B cell (primary cell): ENCODE measurements around the gene TBXT. TPM values are rescaled to one million over a fixed set of nuclear protein-coding genes. Genes with fewer than 3 reads are reported as not detected.

Experiments used
- ATAC-seq: fragments of 200-7000 bp; cut with Tn5 transposase; one replicate; pipeline ENCODE4 v1.10.0; 2021; ENCODE audit warnings: low read depth, mild to moderate bottlenecking, moderate number of reproducible peaks, moderate library complexity
- CTCF ChIA-PET: fragments of 350-600 bp; sonication (Branson Sonifier 250); formaldehyde crosslinking; loops from one replicate; lab custom pipeline; 2021; ENCODE audit warnings: antibody characterized with exemption, inconsistent platforms; lab: Charles Lee
- POLR2A ChIA-PET: fragments of 350-600 bp; sonication (Branson Sonifier 250); formaldehyde crosslinking; loops from one replicate; lab custom pipeline; 2021; ENCODE audit warnings: antibody characterized with exemption; lab: Charles Lee
- DNase-seq: peaks from one replicate; pipeline ENCODE4 v3.0.0; 2013
- H2AFZ ChIP-seq: 2 replicates; pipeline ENCODE4 v1.6.1; 2012; ENCODE audit warnings: mild to moderate bottlenecking, low read depth, low read length; ENCODE audit not compliant: insufficient read depth, poor library complexity, severe bottlenecking
- H3K27ac ChIP-seq, 2 donors: 1 replicate in 1 of 2; 2 replicates in 1 of 2; pipeline ENCODE4 v1.5.1; 2012 to 2013; ENCODE audit warnings: low read length in 2 of 2, mild to moderate bottlenecking in 2 of 2, moderate library complexity in 1 of 2
- H3K27me3 ChIP-seq, 4 experiments: fragments of 200-600 bp in 1 of 4; sonication (generic) in 1 of 4; replicated peaks in 1 of 4; 1 replicate in 2 of 4; 2 replicates in 2 of 4; pipeline versions ENCODE4 v1.6.1 to v1.7.0; 2013 to 2016; ENCODE audit warnings: low read length in 3 of 4, mild to moderate bottlenecking in 2 of 4, mixed read lengths in 1 of 4, moderate library complexity in 1 of 4; ENCODE audit not compliant: insufficient read depth in 4 of 4, control insufficient read depth in 3 of 4; ENCODE audit errors: control extremely low read depth in 1 of 4
- H3K36me3 ChIP-seq, 2 experiments: replicated peaks in 1 of 2; 1 replicate in 1 of 2; 2 replicates in 1 of 2; pipeline versions ENCODE4 v1.6.1 to v1.7.1; 2013; ENCODE audit warnings: low read length in 1 of 2; ENCODE audit not compliant: insufficient read depth in 2 of 2, control insufficient read depth in 1 of 2; ENCODE audit errors: control extremely low read depth in 1 of 2, extremely low read depth in 1 of 2
- H3K4me1 ChIP-seq, 2 donors: fragments of 200-600 bp in 1 of 2; sonication (generic) in 1 of 2; 1 replicate in 1 of 2; 2 replicates in 1 of 2; pipeline versions ENCODE4 v1.5.1 to v1.6.1; 2013 to 2017; ENCODE audit warnings: low read length in 2 of 2; ENCODE audit not compliant: control insufficient read depth in 2 of 2, insufficient read depth in 2 of 2
- H3K4me2 ChIP-seq: replicated peaks from 2 replicates; pipeline ENCODE3; 2012; ENCODE audit warnings: mild to moderate bottlenecking, low read depth, low read length; ENCODE audit not compliant: poor library complexity, severe bottlenecking
- H3K4me3 ChIP-seq, 5 experiments: fragments of 200-600 bp in 1 of 5; sonication (generic) in 1 of 5; 1 replicate in 3 of 5; 2 replicates in 2 of 5; pipeline versions ENCODE4 v1.5.1 to v1.7.0; 2011 to 2016; ENCODE audit warnings: low read length in 4 of 5, mild to moderate bottlenecking in 4 of 5, low read depth in 2 of 5, control low read depth in 1 of 5, moderate library complexity in 1 of 5; ENCODE audit not compliant: insufficient read depth in 1 of 5; ENCODE audit errors: control extremely low read depth in 1 of 5, extremely low read depth in 1 of 5
- H3K79me2 ChIP-seq: fragments of 200-600 bp; sonication (generic); one replicate; pipeline ENCODE4 v1.6.0; 2016; ENCODE audit warnings: low read length; ENCODE audit not compliant: control insufficient read depth, insufficient read depth
- H3K9ac ChIP-seq: fragments of 200-600 bp; sonication (generic); 2 replicates; pipeline ENCODE4 v1.6.1; 2017; ENCODE audit warnings: mild to moderate bottlenecking, low read length, moderate library complexity
- H3K9me3 ChIP-seq, 3 donors: one replicate each; pipeline versions ENCODE4 v1.6.1 to v1.7.1; 2013; ENCODE audit warnings: low read length in 2 of 3; ENCODE audit not compliant: control insufficient read depth in 2 of 3, insufficient read depth in 1 of 3; ENCODE audit errors: control extremely low read depth in 1 of 3
- H4K20me1 ChIP-seq: 2 replicates; pipeline ENCODE4 v1.6.0; 2012; ENCODE audit warnings: mild to moderate bottlenecking, low read length; ENCODE audit not compliant: insufficient read depth, control insufficient read depth, poor library complexity, severe bottlenecking
- H3K27ac Mint-ChIP-seq: one replicate; pipeline ENCODE4 v1.8.0; 2021; ENCODE audit warnings: mixed read lengths
- H3K27me3 Mint-ChIP-seq: one replicate; pipeline ENCODE4 v1.8.0; 2021; ENCODE audit warnings: mixed read lengths
- H3K4me1 Mint-ChIP-seq: one replicate; pipeline ENCODE4 v1.8.0; 2021; ENCODE audit warnings: mixed read lengths
- H3K4me3 Mint-ChIP-seq: one replicate; pipeline ENCODE4 v1.8.0; 2021; ENCODE audit warnings: mixed read lengths
- H3K9me3 Mint-ChIP-seq: one replicate; pipeline ENCODE4 v1.8.0; 2022; ENCODE audit warnings: mixed read lengths; ENCODE audit not compliant: insufficient read depth
- CTCF ChIP-seq: fragments of 200-600 bp; IDR thresholded peaks from one replicate; pipeline ENCODE4 v1.8.0; 2022; ENCODE audit warnings: antibody characterized with exemption, mild to moderate bottlenecking
- EZH2 ChIP-seq: IDR thresholded peaks from 2 replicates; pipeline ENCODE4 v1.6.1; 2012; ENCODE audit warnings: borderline replicate concordance, low read depth, mild to moderate bottlenecking, moderate library complexity, low read length; ENCODE audit not compliant: insufficient read depth, poor library complexity, severe bottlenecking
- WGBS: methylation state at CpG from one replicate; pipeline ENCODE4 v1.1.5; 2013; ENCODE audit warnings: missing lambda C conversion rate; ENCODE audit not compliant: insufficient coverage; 5-methylcytosine and 5-hydroxymethylcytosine counted together
- intact Hi-C: fragments of 100-400 bp; cut with micrococcal nuclease; formaldehyde crosslinking; loops from one replicate; pipeline ENCODE4 v1.10.0; 2022
- polyA plus RNA-seq: library from polyadenylated mRNA; depleted of rRNA; stranded (reverse); fragments of >200 nt; gene quantifications from 2 replicates; pipeline ENCODE4 v1.2.3, GENCODE V29; 2012
- total RNA-seq, 2 donors: library from RNA; stranded (reverse); fragments of 120-200 nt in 1 of 2; gene quantifications; 1 replicate in 1 of 2; 2 replicates in 1 of 2; pipeline versions ENCODE4 v1.2.3 to v1.2.4, GENCODE V29; 2013 to 2022

TBXT gene
- total and polyA plus RNA-seq, 2 donors (not counting 1 experiment from before 2014, with no cell fraction given) = 0.63 TPM; not detected in 1

GRCh38 chr6:166165558-166166313 lies 1.9 kb downstream of the TBXT start:
- Histone ChIP-seq H3K4me3 (peak overlapping the region in 1 of 5 experiments; percentile 19), H3K79me2 (no peaks in the 10 kb centered on the region), H3K9me3 (peaks cover 0 to 31% (median 0%) of the 10 kb centered on the region in 3 donors), H3K4me1 (peaks cover 36 to 54% of the 10 kb centered on the region in 2 donors), H3K27me3 (peaks cover 0 to 74% (median 59%) of the 10 kb centered on the region in 4 experiments), H3K36me3 (no peaks in the 10 kb centered on the region), H4K20me1 (no peaks in the 10 kb centered on the region), H3K9ac (no peak overlapping the region), H3K27ac (no peak overlapping the region), H2AFZ (no peak overlapping the region), H3K4me2 (peak overlapping the region; percentile 84)
- WGBS = 19% methylated on average over 14 of the region's 23 CpGs
- peaks cover 16% of the 10 kb centered on the region for H3K4me1 Mint-ChIP-seq
- TF ChIP-seq CTCF = no peak
- CTCF ChIA-PET = no interaction called here
- H3K27me3 Mint-ChIP-seq = peaks cover 63% of the 10 kb centered on the region
- intact Hi-C loops = no loop called here
- H3K27ac Mint-ChIP-seq = peak overlapping the region; percentile 4
- peak overlapping the region; percentile 53 for H3K4me3 Mint-ChIP-seq
- POLR2A ChIA-PET = no interaction called here
- ATAC-seq = no peak
- H3K9me3 Mint-ChIP-seq = no peaks in the 10 kb centered on the region
- no peak for DNase-seq

GRCh38 chr6:166162599-166163342 lies 4.9 kb downstream of the TBXT start:
- no peaks in the 10 kb centered on the region for H3K36me3 ChIP-seq
- H4K20me1 ChIP-seq = no peaks in the 10 kb centered on the region
- Mint-ChIP-seq H3K9me3 (no peaks in the 10 kb centered on the region), H3K27me3 (peaks cover 45% of the 10 kb centered on the region), H3K4me3 (no peak overlapping the region), H3K27ac (no peak overlapping the region), H3K4me1 (peaks cover 13% of the 10 kb centered on the region)
- intact Hi-C loops = no loop called here
- peaks cover 0 to 49% (median 43%) of the 10 kb centered on the region in 4 experiments for H3K27me3 ChIP-seq
- no CpG with 5 or more reads among the region's 1 CpG for WGBS
- DNase-seq = no peak
- peaks cover 0 to 23% (median 0%) of the 10 kb centered on the region in 3 donors for H3K9me3 ChIP-seq
- H3K4me1 ChIP-seq = peaks cover 18 to 36% of the 10 kb centered on the region in 2 donors
- ChIA-PET POLR2A (no interaction called here), CTCF (interaction anchor here (1.7 kb wide), 1 partner anchor 238 kb away, joined by 3 read pairs; no protein-coding TSS in a partner anchor)
- no peak overlapping the region for H3K9ac ChIP-seq
- no peak overlapping the region for H3K4me2 ChIP-seq
- no peaks in the 10 kb centered on the region for H3K79me2 ChIP-seq
- H2AFZ ChIP-seq = no peak overlapping the region
- TF ChIP-seq EZH2 (no peak), CTCF (no peak)
- H3K4me3 ChIP-seq = no peak overlapping the region
- no peak overlapping the region for H3K27ac ChIP-seq
- ATAC-seq = peak; percentile 21
